ENCODE results near the gene KCTD15. TPM values are rescaled to one million over a fixed set of nuclear protein-coding genes. Genes with fewer than 3 reads are reported as not detected.

The KCTD15 gene
- total and polyA plus RNA-seq, 10 of the 15 experiments (the other 5 are each of a cell fraction or from before 2014, with no cell fraction given): not detected

- TF ChIP-seq PRDM15 (CRISPR knock-in tag; IDR thresholded peaks at IDR 0.05) (no peak), KAT2A (conservative IDR thresholded peaks at IDR 0.05; ENCODE audit: control insufficient read depth, low read depth, low read length) (no peak), CEBPB (IDR thresholded peaks at IDR 0.05; ENCODE audit: borderline replicate concordance in 1 of 2, low read depth in 2 of 2, low read length in 2 of 2) (no peak), MYC (IDR thresholded peaks at IDR 0.05; ENCODE audit: insufficient read depth, insufficient read length, insufficient replicate concordance, low read length, severe bottlenecking) (no peak), RB1 (IDR thresholded peaks at IDR 0.05; ENCODE audit: borderline replicate concordance) (no peak), RAD21 (IDR thresholded peaks at IDR 0.05; ENCODE audit: insufficient read depth, low read depth, low read length) (no peak), SMARCA5 (IDR thresholded peaks at IDR 0.05) (no peak), SMC3 (IDR thresholded peaks at IDR 0.05; ENCODE audit: borderline replicate concordance, low read length) (no peak), SREBF2 (IDR thresholded peaks at IDR 0.05; ENCODE audit: low read length) (no peak), BHLHE40 (IDR thresholded peaks at IDR 0.05; ENCODE audit: borderline replicate concordance in 1 of 2, low read depth in 2 of 2, low read length in 1 of 2) (no peak), HCFC1 (IDR thresholded peaks at IDR 0.05; ENCODE audit: low read length) (no peak)
Observed at GRCh38 chr19:33825556-33825955, 28.9 kb downstream of the KCTD15 start (continued).

Data from GM12878 (cell line).